Urothelium cell line (cell line): ENCODE results near the gene GKN1.

Experiments used
- DNase-seq: peaks from one replicate; pipeline ENCODE4 v3.0.0; 2011; ENCODE audit warnings: low spot score, mixed read lengths
- FAIRE-seq: peaks from 2 replicates; lab custom pipeline; 2011; peaks lifted over from hg19 to GRCh38; lab: Jason Lieb, UNC

Gene GKN1, protein sequence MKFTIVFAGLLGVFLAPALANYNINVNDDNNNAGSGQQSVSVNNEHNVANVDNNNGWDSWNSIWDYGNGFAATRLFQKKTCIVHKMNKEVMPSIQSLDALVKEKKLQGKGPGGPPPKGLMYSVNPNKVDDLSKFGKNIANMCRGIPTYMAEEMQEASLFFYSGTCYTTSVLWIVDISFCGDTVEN

DNA sequence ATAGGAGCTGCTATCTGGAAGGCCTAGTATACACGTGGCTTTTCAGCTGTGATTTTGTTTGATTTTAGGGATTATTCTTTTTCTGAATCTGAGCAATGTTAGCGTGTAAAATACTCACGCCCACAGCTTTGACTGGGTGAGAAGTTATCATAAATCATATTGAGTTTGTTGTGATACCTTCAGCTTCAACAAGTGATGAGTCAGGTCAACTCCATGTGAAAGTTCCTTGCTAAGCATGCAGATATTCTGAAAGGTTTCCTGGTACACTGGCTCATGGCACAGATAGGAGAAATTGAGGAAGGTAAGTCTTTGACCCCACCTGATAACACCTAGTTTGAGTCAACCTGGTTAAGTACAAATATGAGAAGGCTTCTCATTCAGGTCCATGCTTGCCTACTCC lies at the start of gene GKN1:
Gene GKN1 (plus strand): TSS at position 386 of the 400 bp plus-strand sequence. CDS start 42 bp downstream, outside the sequence.
- no peak for DNase-seq
- FAIRE-seq, result no peak

DNA sequence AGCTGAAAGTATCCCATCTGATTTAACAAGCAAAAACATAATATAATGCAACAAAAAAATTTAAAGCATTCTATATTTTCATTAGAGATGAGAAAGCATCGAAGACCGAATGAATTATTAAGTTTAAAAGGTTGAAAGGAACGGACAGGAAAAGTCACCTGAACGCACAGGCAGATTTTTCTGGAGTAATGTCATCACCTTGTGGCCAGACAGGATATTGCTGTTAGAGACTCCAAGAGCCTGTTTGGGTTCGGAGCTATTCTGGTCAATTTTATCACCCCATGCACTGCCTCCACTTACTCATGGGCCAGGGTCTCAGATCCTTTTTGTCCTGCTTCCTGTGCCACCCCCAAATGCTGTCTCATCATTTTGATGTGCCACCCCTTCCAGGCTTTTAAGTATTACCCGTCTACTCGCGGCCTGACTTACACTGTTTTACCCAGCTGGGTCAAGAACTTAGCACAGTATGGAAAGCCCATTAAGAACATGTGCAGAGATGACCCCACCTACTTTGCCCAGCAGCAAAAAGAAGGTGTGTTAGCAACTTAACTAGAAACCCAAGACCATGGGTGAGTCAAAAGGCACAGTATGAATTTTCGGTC lies 49.0 kb upstream of the GKN1 start:
- FAIRE-seq (no peak), DNase-seq (peak; percentile 77)

DNA sequence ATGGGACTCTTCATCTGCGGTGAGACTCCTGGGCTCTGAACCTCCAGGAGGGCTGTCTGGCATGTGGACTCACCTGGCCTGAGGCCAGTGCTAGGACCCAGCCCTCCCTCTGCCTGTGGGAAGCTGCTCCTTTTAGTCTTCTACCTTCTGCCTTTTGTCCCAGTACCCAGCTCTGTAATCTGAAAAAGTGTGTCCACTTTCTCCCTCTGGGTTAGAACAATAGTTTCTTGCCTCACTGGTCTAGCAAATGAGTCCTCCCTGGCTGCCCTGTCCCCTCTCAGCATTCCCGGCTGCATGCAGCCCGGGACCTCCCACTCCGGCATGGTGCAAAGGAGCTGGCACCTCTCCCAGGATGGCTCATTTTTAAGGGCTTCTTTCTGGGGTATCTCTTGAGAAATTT lies 47.6 kb upstream of the GKN1 start:
- DNase-seq (peak; percentile 48), FAIRE-seq (no peak)

DNA sequence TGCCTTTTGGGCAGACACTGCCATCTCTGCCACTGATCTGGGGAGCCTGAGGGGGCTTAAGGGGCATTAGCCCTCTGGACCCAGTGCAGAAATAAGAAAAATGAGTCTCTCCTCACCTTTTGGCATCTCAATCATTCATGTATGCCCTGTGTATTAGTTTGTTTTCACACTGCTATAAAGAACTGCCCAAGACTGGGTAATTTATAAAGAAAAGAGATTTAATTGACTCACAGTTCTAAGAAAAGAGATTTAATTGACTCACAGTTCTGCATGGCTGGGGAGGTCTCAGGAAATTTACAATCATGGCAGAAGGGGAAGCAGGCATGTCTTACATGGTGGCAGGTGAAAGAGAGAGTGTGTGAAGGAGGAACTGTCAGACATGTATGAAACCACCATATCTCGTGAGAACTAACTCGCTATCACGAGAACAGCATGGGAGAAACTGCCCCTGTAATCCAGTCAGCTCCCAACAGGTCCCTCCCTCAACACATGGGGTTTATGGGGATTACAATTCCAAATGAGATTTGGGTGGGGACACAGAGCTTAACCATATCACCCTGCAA lies 43.2 kb upstream of the GKN1 start:
- FAIRE-seq, result no peak

DNA sequence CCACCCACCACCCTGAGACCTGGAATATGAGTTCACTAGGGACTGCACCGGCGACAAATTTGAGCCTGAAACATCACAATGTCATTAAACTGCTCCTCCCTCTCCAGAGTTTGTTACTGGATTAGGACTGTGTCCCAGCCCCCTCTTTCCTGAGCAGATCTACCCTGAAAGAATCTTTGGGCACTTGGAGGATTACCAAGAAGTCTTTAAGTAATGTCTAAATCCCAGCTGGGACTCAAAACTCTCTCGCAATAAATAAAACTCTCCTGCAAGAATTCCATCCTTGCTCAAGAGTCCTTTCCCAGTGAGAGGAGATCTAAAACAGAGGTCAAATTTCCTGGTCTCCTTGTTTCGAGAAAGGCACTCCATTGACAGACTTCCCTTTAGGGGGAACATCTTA lies 42.6 kb upstream of the GKN1 start:
- no peak for FAIRE-seq
- no peak for DNase-seq

More for the DNA sequence above, 43.2 kb upstream of the GKN1 start:
- DNase-seq, result no peak

DNA sequence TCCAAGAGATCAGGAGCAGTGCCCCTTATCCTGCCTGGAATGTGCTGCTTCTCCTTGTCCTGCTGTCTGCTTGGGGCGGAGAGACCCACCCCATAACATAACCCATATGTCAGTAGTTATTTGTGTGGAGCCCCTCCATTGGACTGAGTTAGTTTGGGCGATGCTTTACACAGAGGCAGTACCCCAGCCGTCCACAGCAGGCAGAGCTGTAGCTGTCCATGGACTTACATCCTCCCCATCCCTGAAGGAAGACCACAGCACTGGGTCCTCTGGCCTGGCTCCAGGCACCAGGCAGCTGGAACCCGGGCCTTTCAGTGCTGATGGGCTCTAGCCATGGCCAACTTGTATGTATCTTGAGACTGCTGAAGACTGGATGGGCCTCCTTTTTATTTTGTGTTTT lies 42.0 kb upstream of the GKN1 start:
- no peak for FAIRE-seq
- no peak for DNase-seq

DNA sequence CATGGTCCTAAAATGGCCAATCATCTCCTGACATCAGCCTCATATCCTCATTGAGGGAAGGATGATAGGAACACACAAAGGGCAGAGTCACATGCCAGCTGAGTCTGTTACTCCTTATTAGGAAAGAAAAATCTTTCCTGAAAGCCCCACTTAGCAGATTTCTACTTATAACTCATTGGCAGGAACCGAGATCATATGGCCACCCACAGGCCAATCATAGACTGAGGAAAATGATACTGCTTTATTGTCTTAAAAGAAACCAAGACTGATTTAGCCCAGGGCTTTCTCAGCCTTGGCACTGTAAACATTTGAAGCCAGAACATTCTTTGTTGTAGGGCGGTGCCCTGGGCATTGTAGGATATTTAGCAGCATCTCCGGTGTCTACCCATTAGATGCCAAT lies 40.4 kb upstream of the GKN1 start:
- no peak for FAIRE-seq
- no peak for DNase-seq

DNA sequence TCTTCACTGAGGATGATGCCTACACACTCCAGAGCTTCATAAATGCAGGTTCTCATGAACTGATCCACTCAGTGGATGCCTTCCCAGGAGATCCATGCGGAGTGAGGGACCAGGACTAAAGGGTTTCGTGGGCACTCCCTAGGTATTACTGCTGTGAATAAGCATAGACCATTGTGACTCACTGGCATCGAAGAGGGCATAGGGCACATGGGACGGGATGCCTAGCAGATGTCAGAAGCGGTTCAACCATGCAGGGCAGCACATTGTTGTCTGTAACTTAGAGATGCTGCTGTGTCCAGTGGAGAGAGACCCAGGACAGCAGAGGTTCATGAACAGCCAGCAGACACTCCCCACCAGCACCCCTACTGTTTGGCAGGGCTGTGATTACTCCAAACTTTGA lies 39.0 kb upstream of the GKN1 start:
- DNase-seq, result no peak
- peak; percentile 20 for FAIRE-seq

DNA sequence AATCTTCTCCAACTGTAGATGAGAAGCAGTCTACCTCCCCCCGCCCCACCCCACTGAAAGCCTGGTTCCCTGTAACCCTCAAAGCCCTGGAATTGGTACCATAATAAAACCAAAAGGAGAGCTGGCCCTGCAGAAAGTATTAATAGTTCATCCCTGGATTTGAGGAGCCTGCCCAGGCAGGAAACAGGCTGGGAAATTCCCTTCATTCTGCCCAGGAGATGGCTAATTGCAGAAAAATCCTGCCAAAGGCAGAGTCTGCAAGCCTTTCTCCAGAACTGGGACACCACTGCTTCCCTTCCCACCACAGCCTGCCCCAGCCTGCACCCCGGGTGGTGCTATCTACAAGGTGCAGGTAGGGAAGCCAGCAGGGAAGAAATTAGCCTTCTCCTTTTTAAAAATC lies 38.0 kb upstream of the GKN1 start:
- FAIRE-seq, result no peak
- DNase-seq, result no peak

DNA sequence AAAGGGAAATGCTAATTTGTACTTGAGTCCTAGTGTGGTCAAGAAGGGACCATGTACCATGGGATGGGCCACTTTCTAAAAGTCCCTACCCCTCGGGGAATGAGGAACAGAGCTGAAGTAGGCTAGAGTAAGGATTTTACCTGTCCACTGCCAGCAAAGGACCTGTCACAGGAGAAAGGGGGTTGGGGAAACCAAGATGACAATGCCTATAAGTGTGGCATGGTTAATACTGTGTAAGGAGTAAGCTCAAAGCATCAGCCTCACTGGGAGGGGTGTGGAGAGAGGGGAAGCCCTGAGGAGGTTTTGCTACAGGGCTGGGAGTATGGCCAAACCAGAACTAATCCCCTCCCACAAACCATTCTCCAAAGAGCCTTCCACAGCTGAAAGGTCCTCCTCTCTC lies 37.5 kb upstream of the GKN1 start:
- FAIRE-seq (peak; percentile 74), DNase-seq (no peak)

DNA sequence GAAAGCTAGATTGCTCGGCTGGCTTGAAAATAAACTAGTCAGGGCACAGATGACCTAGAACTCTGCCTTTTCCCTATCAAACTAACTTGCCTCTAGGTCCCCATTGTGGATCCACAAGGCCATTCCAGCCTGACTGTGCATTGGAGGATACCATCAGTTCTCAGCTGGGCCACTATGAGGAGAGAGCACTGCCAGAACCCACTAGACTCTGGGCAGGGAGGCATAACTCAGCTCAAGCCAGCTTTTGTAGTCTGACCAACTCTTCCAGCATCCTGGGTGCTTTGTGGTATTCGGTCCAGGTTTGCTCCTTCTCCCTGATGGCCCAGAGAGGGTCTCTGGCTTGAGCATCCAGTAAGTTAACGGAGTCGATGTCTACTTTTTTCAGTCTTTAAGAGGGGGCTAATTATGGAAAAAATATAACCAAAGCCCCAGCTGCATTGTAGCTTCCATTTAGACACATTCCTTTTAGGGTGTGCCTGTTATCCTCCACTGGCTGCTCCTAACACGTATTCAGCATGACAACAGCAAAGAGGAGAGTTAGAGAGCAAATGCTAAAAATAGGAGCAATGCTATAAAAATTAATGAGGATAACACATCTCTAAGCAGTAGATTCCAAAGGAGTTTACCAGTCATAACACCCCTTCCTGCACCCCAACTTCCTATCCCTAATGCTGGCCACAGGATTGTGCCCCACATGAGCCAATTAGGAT lies 36.9 kb upstream of the GKN1 start:
- no peak for FAIRE-seq
- DNase-seq, result no peak

DNA sequence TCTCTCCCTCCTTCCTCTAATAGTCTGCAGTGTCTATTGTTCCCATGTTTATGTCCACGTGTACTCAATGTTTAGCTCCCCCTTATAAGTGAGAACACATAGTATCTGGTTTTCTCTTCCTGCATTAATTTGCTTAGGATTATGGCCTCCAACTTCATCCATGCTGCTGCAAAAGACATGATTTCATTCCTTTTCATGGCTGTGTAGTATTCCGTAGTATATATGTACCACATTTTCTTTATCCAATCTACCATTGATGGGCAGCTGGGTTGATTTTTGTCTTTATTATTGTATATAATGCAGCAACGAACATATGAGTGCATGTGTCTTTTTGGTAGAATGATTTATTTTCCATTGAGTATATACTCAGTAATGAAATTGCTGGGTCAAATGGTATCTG lies 35.5 kb upstream of the GKN1 start:
- no peak for DNase-seq
- FAIRE-seq, result no peak

DNA sequence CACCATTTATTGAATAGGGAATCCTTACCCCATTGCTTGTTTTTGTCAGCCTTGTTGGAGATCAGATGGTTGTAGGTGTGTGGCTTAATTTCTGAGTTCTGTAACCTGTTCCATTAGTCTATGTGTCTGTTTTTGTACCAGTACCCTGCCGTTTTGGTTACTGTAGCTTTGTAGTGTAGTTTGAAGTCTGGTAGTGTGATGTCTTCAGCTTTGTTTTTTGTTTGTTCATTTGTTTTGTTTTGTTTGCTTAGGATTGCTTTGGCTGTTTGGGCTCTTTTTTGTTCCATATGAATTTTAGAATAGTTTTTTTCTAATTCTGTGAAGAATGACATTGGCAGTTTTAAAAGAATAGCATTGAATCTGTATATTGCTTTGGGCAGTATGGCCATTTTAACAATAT lies 34.5 kb upstream of the GKN1 start:
- FAIRE-seq, result no peak
- DNase-seq, result no peak

DNA sequence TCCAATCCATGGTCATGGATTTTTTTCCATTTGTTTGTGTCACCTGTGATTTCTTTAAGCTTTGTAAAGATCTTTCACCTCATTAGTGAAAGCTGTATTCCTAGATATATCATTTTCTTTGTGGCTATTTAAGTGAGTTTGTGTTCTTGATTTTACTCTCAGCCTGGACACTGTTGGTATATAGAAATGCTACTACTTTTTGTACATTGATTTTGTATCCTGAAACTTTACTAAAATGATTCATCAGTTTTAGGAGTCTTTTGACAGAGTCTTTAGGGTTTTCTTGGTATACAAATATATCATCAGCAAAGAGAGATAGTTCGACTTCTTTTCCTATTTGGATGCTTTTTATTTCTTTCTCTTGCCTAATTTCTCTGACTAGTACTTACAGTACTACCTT lies 34.1 kb upstream of the GKN1 start:
- FAIRE-seq, result no peak
- no peak for DNase-seq

DNA sequence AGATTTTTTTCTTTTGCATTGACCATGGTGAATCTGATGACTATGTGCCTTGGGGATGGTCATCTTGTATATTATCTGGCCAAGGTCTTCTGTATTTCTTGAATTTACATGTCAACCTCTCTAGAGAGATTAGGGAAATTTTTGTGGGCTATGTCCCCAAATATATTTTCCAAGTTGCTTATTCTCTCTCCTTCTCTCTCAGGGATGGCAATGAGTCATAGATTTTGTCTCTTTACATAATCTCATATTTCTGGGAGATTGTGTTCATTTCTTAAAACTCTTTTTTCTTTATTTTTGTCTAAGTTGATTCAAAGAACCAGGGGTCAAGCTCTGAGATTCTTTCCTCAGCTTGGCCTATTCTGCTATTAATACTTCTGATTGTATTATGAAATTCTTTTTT lies 31.6 kb upstream of the GKN1 start:
- DNase-seq, result no peak

DNA sequence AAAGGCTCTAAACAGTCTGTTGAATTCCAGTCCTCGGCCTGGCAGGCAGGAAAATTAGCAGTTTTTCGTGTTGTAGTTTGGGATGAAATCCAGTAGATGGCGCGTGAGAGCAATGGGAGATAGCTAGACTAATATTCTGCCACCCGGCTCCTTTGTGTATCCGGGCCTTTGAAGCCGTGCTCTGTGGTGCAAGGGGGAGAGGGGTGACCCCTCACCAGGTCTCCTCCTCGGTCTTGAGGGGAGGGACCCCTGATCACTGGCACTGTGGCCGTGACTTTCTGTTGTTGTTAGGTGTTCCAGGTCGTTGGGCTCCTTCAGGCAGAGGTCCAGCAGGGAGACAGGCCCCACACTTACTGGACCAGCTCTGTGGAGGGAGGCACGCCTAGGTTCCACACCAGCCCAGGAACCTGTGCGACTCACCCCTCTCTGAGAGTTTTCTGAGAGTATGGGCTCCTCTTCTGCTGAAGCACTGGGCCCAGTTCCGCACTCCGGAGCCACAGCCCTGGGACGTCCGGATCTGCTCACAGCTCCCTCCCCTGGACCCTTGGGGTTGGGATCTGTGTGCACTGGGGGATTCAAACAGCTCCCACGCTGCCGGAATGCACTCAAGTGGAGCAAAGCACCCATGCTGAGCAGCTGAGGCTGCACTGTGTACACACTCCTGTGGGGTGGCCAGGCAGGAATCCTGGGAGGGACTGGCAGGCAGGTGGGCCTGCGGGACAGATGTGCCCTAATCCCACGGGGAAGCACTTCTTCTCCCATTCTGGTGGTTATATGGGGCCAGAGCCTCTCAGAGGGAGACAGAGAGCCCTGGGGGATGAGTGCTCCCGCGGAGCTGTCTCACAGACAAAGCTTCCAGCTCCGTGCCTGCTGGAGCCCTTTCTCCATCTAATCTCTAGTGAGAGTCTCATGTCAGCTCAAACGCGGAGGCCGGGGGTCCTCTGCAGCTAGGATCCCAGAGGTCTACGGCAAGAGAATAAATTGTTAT lies 30.6 kb upstream of the GKN1 start:
- DNase-seq (peak; percentile 83), FAIRE-seq (peak; percentile 88)

More for the DNA sequence above, 31.6 kb upstream of the GKN1 start:
- no peak for FAIRE-seq

DNA sequence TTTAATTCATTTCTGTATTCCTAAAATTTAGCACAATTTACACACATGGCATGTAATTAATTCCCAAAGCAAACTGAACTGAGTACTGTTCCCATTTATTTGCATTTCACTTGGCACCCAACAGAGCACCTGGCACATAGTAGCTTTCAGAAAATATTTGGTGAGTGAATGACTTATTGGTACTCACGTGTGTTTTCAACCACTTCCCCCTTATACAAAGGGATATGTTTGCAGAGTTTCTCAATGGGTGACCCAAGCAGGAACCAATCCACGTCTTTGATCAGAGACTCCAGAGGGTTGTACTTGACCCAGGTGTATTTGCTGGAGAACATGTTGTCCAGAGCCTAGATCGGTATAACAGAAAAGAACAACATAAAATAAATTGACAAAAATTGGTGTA lies 28.3 kb upstream of the GKN1 start:
- no peak for DNase-seq
- no peak for FAIRE-seq

DNA sequence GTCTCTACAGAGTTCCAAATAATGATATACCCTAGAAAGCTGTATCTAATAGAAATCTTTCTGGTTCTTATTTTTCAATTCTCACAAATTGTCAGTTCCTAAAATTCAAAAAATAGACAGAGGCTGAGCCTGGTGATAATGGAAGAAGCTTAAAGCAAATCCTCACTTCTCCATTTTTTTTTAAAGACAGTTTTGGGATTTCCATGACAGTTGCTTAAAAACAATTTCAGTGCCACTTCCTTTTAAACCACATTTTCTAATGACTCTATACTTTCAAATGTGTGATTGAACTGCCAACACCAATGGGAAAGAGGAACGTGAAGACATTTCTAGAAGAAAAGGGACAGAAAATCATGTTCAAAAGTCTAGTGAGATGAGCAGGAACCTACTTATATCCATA lies 25.7 kb upstream of the GKN1 start:
- DNase-seq, result no peak
- no peak for FAIRE-seq

DNA sequence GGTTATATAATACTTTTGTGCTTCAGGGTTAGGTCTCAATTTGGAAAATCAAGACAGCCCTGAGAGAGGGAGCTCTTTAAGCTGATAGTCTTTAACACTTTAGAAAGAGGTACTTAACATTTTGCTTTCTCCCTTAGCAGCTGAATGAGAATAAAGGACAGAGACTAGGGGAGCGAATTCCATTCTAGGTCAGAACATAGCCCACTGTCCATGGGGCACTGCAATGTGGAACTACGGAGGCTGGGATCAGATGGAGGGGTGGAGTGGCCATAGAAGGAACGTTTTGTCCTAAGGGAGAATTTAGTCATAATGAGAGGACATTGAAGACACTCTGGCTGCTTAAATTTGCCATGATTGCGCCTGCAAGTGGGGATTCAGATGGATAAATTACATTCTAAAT lies 22.5 kb upstream of the GKN1 start:
- FAIRE-seq (no peak), DNase-seq (no peak)

DNA sequence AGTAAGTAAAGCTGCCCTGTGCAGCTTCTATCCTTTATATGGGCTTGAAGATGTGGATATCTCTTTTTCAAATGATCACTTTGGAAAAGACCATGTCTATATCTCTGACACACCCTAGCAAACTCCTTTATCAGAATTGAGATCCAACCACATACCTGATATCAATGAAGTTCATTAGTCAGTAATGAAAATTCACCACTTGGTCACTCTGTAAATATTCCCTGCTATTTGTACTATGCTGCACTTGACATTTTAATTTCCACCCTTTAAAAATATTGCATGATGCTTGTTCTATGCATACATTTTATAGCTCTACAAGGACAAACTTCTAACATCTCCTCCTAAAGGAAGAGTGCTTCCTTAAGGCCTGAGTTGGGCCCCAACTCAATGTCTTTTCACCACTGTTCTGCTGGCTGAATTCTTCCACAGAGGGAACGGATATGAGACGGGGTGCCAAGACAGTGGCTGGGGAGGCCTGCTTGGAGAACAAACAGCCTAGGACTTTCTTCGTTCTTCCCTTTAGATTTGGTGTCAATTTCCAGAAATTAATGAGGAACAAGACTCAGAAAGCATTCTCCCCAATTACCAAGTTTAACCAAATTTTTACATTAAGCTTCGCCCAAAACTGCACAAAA lies 21.4 kb upstream of the GKN1 start, which contains the start of gene GKN2:
Gene GKN2 (minus strand): TSS at position 7 of the 635 bp plus-strand sequence. CDS start 32 bp downstream, outside the sequence.
- FAIRE-seq (no peak), DNase-seq (no peak)
